ENCODE measurements around the gene RNF181.
"Not testable (repeated sequence)": the region's sequence is repeated elsewhere in the genome, so short reads cannot be mapped to it uniquely, and the experiment has no call there.

RNF181 gene

DNA sequence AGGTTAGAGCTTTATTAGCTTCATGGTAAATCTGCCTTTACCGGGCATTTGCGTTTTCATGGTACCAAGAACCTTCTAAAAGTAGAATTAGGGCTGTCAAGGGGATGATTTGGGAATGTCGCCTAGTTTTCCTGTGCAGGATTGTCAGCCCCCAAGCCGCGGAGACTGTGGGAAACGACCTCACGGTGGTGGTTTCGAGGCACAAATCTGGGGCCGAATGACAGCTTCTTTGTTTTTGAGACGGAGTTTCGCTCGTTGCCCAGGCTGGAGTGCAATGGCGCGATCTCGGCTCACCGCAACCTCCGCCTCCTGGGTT lies 19.8 kb downstream of the RNF181 start:
- DNase-seq: no peak

DNA sequence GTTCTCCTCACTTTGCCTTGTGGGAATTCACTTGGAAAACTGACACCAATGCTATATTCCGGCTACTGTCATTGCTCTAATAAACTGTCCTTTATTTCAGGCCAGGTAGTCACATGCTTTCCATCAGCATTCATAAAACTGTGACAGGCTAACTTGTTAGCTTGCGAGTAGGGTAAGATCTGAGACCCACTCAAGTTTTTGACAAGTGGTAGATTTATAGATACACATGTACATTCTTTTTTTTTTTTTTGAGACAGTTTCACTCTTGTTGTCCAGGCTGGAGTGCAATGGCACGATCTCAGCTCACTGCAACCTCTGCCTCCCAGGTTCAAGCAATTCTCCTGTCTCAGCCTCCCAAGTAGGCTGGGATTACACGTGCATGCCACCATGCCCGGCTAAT lies 22.2 kb downstream of the RNF181 start:
- DNase-seq: not testable (repeated sequence)

DNA sequence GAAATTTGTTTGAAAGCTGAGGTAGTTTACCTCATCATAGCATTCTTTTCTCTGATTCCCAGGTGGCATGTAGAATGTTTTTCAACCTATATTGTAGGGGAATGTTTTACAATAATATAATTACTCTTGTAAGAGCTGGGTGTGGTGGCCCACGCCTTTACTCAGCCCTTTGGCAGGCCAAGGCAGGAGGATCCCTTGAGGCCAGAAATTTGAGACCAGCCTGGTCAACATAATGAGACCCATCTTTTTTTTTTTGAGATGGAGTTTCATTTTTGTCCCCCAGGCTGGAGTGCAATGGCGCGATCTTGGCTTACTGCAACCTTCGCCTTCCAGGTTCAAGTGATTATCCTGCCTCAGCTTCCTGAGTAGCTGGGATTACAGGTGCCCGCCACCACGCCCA lies 24.1 kb downstream of the RNF181 start:
- DNase-seq: no peak

GRCh38 chr2:85621338-85621737 lies 25.8 kb downstream of the RNF181 start:
- no peak for DNase-seq

DNA sequence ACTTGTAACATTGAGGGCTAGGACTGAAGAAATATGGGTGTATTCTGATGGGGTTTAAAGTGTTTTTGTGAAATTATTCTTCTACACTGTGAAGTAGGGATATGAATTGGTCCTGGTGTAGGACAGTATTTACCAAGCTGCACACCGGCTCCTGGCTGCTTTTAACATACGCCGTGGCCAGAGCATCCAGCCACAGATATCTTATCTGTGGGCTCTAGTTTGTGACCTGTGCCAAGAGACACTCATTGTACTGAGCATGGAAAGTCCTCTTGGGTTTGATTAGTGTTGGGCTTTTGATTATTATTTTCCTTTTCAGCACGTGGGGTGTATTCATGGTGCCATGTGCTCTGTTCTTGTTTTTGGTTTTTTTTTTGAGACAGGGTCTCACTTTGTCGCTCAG lies 28.4 kb downstream of the RNF181 start:
- DNase-seq: no peak

DNA sequence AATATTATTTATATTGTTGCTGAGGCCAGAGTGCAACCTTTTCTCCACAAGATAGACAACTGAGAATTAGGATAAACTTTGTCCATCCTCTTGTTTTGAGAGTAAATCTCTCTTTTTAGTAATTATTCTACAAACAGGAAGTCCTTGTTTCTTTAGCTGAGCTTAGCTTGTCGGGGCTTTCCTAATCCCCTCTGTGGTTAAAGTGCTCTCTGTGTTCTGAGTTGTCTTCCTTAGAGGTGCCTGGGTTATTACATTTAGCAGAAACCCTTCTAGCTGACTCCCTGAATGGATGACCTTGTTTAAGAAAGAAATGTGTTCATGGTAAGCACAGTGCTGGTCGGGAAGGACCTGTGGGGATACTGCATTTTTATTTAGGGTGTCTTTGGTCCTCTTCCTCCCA lies 33.1 kb downstream of the RNF181 start:
- DNase-seq: no peak

GRCh38 chr2:85631316-85631715 lies 35.8 kb downstream of the RNF181 start:
- no peak for DNase-seq

GRCh38 chr2:85635011-85635410 lies 39.5 kb downstream of the RNF181 start:
- DNase-seq: no peak

- no peak for DNase-seq
Observed at GRCh38 chr2:85635636-85636035, 40.1 kb downstream of the RNF181 start.

- DNase-seq: no peak
Observed at GRCh38 chr2:85642725-85643124, 47.2 kb downstream of the RNF181 start.

GRCh38 chr2:85644909-85645308 lies 49.4 kb downstream of the RNF181 start:
- DNase-seq: no peak

DNA sequence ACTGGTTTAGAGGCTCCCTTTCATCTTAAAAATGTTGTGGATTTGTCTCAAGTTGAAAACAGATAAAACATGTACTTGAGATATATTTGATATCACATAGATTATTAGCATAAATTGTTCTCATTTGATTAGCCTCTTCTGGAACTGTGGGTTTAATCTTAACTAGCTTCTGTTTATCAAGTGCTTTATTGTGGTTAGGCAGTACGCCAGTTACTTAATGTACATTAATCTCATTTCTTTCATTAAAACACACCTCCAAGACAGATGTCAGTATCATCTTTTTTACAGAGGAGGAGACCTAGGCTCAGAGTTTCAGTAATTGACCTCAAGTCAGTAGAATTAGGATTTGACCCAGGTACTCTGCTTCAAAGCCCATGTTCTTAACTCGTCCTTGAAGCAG lies 50.6 kb downstream of the RNF181 start:
- DNase-seq: no peak

Measured in COR-L47 (cell line).